ENCODE data around the gene TMEM63B. TPM values are rescaled to one million over a fixed set of nuclear protein-coding genes. Genes with fewer than 3 reads are reported as not detected.

Gene TMEM63B
- total and polyA plus RNA-seq, 5 donors from 2014 or later: 1.3 to 20.5 (median 1.4) TPM

DNA sequence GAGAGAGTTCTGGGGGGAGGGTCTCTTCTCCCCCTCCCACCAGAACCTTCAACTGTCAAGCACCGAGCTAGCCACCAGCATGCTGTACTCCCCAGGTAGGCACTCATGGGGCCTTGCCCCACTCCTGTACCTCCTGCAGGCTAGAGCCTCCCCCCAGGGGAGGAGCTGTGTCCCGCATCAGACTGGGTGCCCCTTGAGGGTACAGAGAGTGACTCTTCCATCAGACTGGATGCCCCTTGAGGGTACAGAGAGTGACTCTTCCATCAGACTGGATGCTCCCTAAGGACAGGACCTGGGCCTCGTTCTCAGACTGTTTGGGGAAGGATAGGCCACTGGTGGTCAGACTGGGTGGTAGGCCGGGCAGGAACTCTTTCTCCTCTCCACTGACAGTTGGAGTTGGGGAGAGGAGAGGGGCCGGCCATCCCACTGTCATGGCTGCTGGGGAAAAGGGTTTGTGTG lies 31.4 kb downstream of the TMEM63B start, which contains the start of gene CAPN11:
Gene CAPN11 (plus strand): TSS at position 51 of the 459 bp plus-strand sequence. CDS start 29 bp downstream, at position 80.
- Mint-ChIP-seq H3K27me3 (peaks cover 14% of the 10 kb centered on the region), H3K4me1 (peaks cover 0 to 5% (median 1%) of the 10 kb centered on the region in 4 donors), H3K9me3 (no peaks in the 10 kb centered on the region), H3K27ac (no peak within 1 kb of the TSS), H3K36me3 (no peaks in the 10 kb centered on the region), H3K4me3 (no peak within 1 kb of the TSS)
- H3K4me1 ChIP-seq (ENCODE audit: control insufficient read depth, insufficient read depth, low read length, poor library complexity, severe bottlenecking): peaks cover 7% of the 10 kb centered on the region
- H3K4me3 ChIP-seq (ENCODE audit: low read depth, low read length): no peak within 1 kb of the TSS
- no peaks in the 10 kb centered on the region for H3K27me3 ChIP-seq (ENCODE audit: control insufficient read depth, insufficient read depth, low read length)
- no peaks in the 10 kb centered on the region for H3K9me3 ChIP-seq (ENCODE audit: control insufficient read depth in 2 of 2, low read length in 2 of 2)
- no peak for ATAC-seq (ENCODE audit: low read depth in 2 of 2)
- no peaks in the 10 kb centered on the region for H3K36me3 ChIP-seq (ENCODE audit: control insufficient read depth, insufficient read depth, low read length)
- DNase-seq: no peak
- H3K27ac ChIP-seq (ENCODE audit: insufficient read depth, low read length, poor library complexity, severe bottlenecking): no peak within 1 kb of the TSS

DNA sequence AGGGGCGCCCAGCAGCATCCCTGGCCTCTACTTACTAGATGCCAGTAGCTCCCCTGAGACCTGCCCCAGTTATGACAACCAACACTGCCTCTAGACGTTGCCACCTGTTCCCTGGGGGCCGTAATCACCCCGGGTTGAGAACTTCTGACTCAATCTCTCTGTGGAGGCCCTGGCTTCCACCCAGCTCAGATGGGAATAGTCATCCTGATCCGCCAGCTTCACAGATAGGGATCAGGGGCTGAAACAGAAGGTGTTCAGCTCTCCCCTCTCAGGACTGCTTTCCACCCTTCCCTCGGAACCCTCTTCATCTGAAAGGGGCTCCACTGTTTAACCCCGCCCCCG lies 34.6 kb downstream of the TMEM63B start:
- no peaks in the 10 kb centered on the region for H3K36me3 Mint-ChIP-seq
- ATAC-seq (ENCODE audit: low read depth in 2 of 2): no peak
- DNase-seq: no peak
- Histone ChIP-seq H3K4me1 (ENCODE audit: control insufficient read depth, insufficient read depth, low read length, poor library complexity, severe bottlenecking) (no peaks in the 10 kb centered on the region), H3K27me3 (ENCODE audit: control insufficient read depth, insufficient read depth, low read length) (no peaks in the 10 kb centered on the region), H3K4me3 (ENCODE audit: low read depth, low read length) (no peak overlapping the region), H3K27ac (ENCODE audit: insufficient read depth, low read length, poor library complexity, severe bottlenecking) (no peak overlapping the region), H3K36me3 (ENCODE audit: control insufficient read depth, insufficient read depth, low read length) (no peaks in the 10 kb centered on the region), H3K9me3 (ENCODE audit: control insufficient read depth in 2 of 2, low read length in 2 of 2) (no peaks in the 10 kb centered on the region)
- peaks cover 29% of the 10 kb centered on the region for H3K27me3 Mint-ChIP-seq
- no peak overlapping the region for H3K27ac Mint-ChIP-seq
- H3K4me3 Mint-ChIP-seq: no peak overlapping the region
- H3K4me1 Mint-ChIP-seq: peaks cover 0 to 2% (median 0%) of the 10 kb centered on the region in 4 donors
- H3K9me3 Mint-ChIP-seq: no peaks in the 10 kb centered on the region

DNA sequence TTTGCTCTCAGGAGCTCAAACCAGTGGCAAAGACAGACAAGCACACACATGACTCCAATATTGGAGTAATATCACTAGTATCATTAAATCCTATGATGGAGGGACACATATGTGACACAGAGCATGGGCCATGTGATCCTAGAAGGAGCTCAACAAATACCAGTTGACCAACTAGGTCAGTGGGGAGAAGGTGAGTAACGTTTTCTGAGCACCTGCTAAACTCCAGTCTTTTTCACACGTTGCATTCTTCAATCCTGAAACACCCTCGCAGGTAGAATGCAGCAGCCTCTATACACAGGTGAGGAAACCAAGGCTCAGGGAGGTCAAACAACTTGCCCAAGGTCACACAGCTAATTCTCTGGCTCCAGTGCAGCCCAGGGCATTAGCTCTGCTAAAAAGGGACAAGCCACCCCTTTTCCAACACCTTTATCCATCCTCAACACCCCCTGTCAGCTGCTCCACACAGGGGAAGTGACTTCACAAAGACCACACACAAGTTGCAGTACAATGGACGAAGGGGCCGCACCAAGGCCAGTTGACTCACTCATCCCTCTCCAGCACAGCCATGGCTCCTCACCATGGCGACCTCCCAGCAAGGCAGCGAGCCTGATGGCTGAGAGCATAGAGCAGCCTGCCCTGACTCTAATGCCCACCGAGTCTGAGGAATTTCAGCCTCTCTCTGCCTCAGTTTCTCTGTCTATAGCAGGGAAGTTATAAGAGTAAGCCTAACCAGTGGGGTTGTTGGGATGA lies 35.7 kb downstream of the TMEM63B start:
- Histone ChIP-seq H3K9me3 (ENCODE audit: control insufficient read depth in 2 of 2, low read length in 2 of 2) (no peaks in the 10 kb centered on the region), H3K36me3 (ENCODE audit: control insufficient read depth, insufficient read depth, low read length) (no peaks in the 10 kb centered on the region), H3K4me1 (ENCODE audit: control insufficient read depth, insufficient read depth, low read length, poor library complexity, severe bottlenecking) (no peaks in the 10 kb centered on the region), H3K27me3 (ENCODE audit: control insufficient read depth, insufficient read depth, low read length) (no peaks in the 10 kb centered on the region), H3K4me3 (ENCODE audit: low read depth, low read length) (no peak overlapping the region), H3K27ac (ENCODE audit: insufficient read depth, low read length, poor library complexity, severe bottlenecking) (no peak overlapping the region)
- Mint-ChIP-seq H3K9me3 (peaks cover 0 to 1% (median 0%) of the 10 kb centered on the region in 7 donors), H3K27me3 (peaks cover 33% of the 10 kb centered on the region), H3K27ac (no peak overlapping the region), H3K4me3 (no peak overlapping the region), H3K36me3 (no peaks in the 10 kb centered on the region), H3K4me1 (peaks cover 0 to 2% (median 0%) of the 10 kb centered on the region in 4 donors)
- ATAC-seq (ENCODE audit: low read depth in 2 of 2) (no peak), DNase-seq (no peak)

DNA sequence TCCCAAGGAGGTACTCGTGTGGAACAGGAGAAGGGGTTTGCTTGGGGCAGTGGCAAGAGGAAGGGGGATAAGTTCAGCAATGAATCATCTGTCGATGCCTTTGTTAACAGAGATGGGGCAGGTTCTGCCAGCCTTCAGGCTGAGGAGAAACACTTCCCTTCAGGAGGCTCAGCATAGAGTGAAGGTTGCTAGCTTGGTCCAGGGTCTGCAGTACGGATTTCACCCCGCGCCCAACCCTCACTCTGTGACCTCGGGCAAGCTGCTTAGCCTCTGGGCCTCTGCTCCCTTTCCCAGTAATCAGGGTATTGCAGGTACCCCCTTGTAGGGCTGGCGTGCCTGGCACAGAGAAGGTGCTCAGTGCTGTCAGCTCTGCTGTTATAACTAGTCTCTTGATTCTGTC lies 38.8 kb downstream of the TMEM63B start:
- no peaks in the 10 kb centered on the region for H3K36me3 ChIP-seq (ENCODE audit: control insufficient read depth, insufficient read depth, low read length)
- Mint-ChIP-seq H3K36me3 (no peaks in the 10 kb centered on the region), H3K4me3 (no peak overlapping the region), H3K4me1 (no peaks in the 10 kb centered on the region), H3K27ac (no peak overlapping the region), H3K27me3 (peaks cover 45% of the 10 kb centered on the region), H3K9me3 (peaks cover 0 to 2% (median 0%) of the 10 kb centered on the region in 7 donors)
- ATAC-seq (ENCODE audit: low read depth in 2 of 2) (no peak), DNase-seq (no peak)
- no peaks in the 10 kb centered on the region for H3K9me3 ChIP-seq (ENCODE audit: control insufficient read depth in 2 of 2, low read length in 2 of 2)
- H3K27ac ChIP-seq (ENCODE audit: insufficient read depth, low read length, poor library complexity, severe bottlenecking): no peak overlapping the region
- H3K27me3 ChIP-seq (ENCODE audit: control insufficient read depth, insufficient read depth, low read length): no peaks in the 10 kb centered on the region
- no peak overlapping the region for H3K4me3 ChIP-seq (ENCODE audit: low read depth, low read length)
- no peaks in the 10 kb centered on the region for H3K4me1 ChIP-seq (ENCODE audit: control insufficient read depth, insufficient read depth, low read length, poor library complexity, severe bottlenecking)

DNA sequence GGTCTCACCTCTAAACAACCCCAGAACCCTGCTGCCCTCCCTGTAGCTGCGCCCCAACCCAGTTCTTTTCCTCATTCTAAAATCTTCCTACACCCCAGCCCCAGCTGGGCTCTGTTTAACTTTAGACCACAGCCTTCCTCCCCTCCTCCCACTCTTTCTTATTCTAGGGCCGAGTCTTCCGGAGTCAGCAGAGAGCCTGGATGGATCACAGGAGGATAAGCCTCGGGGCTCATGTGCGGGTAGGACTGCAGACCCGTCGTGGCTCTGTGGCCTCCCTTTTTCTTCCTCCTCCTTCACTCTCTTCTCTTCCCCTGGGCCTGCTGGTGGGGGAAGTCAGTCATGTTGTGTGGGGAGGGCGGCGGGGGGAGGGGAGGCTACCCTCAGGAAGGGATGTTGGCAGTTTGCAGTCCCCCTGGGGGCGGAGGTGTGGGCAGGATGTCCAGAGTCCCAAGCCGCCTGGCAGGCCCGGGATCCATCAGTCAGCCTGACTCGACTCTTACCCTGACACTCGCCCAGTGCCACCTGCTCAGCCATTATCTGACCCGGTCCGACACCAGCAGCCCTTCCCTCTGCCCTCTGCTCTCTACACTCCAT lies 39.3 kb downstream of the TMEM63B start:
- H3K27me3 ChIP-seq (ENCODE audit: control insufficient read depth, insufficient read depth, low read length): no peaks in the 10 kb centered on the region
- no peaks in the 10 kb centered on the region for H3K36me3 Mint-ChIP-seq
- H3K36me3 ChIP-seq (ENCODE audit: control insufficient read depth, insufficient read depth, low read length): no peaks in the 10 kb centered on the region
- ATAC-seq (ENCODE audit: low read depth in 2 of 2) (no peak), DNase-seq (no peak)
- H3K27me3 Mint-ChIP-seq: peaks cover 42% of the 10 kb centered on the region
- H3K9me3 ChIP-seq (ENCODE audit: control insufficient read depth in 2 of 2, low read length in 2 of 2): no peaks in the 10 kb centered on the region
- peak overlapping the region in 1 of 3 donors; percentile 79 for H3K27ac Mint-ChIP-seq
- no peaks in the 10 kb centered on the region for H3K4me1 ChIP-seq (ENCODE audit: control insufficient read depth, insufficient read depth, low read length, poor library complexity, severe bottlenecking)
- H3K27ac ChIP-seq (ENCODE audit: insufficient read depth, low read length, poor library complexity, severe bottlenecking): no peak overlapping the region
- H3K4me3 ChIP-seq (ENCODE audit: low read depth, low read length): no peak overlapping the region
- no peaks in the 10 kb centered on the region for H3K4me1 Mint-ChIP-seq
- peaks cover 0 to 2% (median 0%) of the 10 kb centered on the region in 7 donors for H3K9me3 Mint-ChIP-seq
- no peak overlapping the region for H3K4me3 Mint-ChIP-seq

DNA sequence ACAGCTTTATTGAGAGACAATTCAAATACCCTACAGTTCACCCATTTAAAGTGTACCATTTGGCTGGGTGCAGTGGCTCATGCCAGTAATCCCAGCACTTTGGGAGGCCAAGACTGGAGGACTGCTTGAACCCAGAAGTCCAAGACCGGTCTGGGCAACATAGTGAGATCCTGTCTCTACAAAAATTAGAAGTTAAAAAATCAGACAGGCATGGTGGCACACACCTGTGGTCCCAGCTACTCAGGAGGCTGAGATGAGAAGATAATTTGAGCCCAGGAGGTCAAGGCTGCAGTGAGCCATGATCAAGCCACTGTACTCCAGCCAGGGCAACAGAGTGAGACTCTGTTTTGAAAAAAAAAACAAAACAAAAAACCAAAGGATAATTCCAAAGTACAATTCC lies 40.2 kb downstream of the TMEM63B start:
- Mint-ChIP-seq H3K4me3 (no peak overlapping the region), H3K27me3 (peaks cover 36% of the 10 kb centered on the region), H3K36me3 (no peaks in the 10 kb centered on the region), H3K27ac (no peak overlapping the region), H3K4me1 (peaks cover 0 to under 1% (median under 1%) of the 10 kb centered on the region in 4 donors), H3K9me3 (peaks cover 0 to 2% (median 0%) of the 10 kb centered on the region in 7 donors)
- no peaks in the 10 kb centered on the region for H3K36me3 ChIP-seq (ENCODE audit: control insufficient read depth, insufficient read depth, low read length)
- no peaks in the 10 kb centered on the region for H3K4me1 ChIP-seq (ENCODE audit: control insufficient read depth, insufficient read depth, low read length, poor library complexity, severe bottlenecking)
- H3K4me3 ChIP-seq (ENCODE audit: low read depth, low read length): no peak overlapping the region
- ATAC-seq (ENCODE audit: low read depth in 2 of 2) (no peak), DNase-seq (no peak)
- no peak overlapping the region for H3K27ac ChIP-seq (ENCODE audit: insufficient read depth, low read length, poor library complexity, severe bottlenecking)
- H3K9me3 ChIP-seq (ENCODE audit: control insufficient read depth in 2 of 2, low read length in 2 of 2): no peaks in the 10 kb centered on the region
- H3K27me3 ChIP-seq (ENCODE audit: control insufficient read depth, insufficient read depth, low read length): no peaks in the 10 kb centered on the region

DNA sequence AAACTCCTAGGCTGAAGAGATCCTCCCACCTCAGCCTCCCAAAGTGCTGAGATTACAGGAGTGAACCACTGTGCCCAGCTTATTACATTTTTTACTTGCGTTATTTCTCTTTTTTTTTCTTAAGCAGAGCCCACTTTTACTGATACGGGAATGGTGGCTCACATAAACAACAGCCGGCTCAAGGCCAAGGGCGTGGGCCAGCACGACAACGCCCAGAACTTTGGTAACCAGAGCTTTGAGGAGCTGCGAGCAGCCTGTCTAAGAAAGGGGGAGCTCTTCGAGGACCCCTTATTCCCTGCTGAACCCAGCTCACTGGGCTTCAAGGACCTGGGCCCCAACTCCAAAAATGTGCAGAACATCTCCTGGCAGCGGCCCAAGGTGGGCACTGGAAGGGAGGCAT lies 41.8 kb downstream of the TMEM63B start:
- Histone ChIP-seq H3K9me3 (ENCODE audit: control insufficient read depth in 2 of 2, low read length in 2 of 2) (no peaks in the 10 kb centered on the region), H3K4me3 (ENCODE audit: low read depth, low read length) (no peak overlapping the region), H3K4me1 (ENCODE audit: control insufficient read depth, insufficient read depth, low read length, poor library complexity, severe bottlenecking) (peaks cover 4% of the 10 kb centered on the region), H3K27me3 (ENCODE audit: control insufficient read depth, insufficient read depth, low read length) (no peaks in the 10 kb centered on the region), H3K36me3 (ENCODE audit: control insufficient read depth, insufficient read depth, low read length) (no peaks in the 10 kb centered on the region), H3K27ac (ENCODE audit: insufficient read depth, low read length, poor library complexity, severe bottlenecking) (no peak overlapping the region)
- ATAC-seq (ENCODE audit: low read depth in 2 of 2): no peak
- H3K9me3 Mint-ChIP-seq: peaks cover 0 to 2% (median 0%) of the 10 kb centered on the region in 7 donors
- H3K4me3 Mint-ChIP-seq: no peak overlapping the region
- H3K4me1 Mint-ChIP-seq: peaks cover 0 to 6% (median 3%) of the 10 kb centered on the region in 4 donors
- H3K36me3 Mint-ChIP-seq: no peaks in the 10 kb centered on the region
- DNase-seq: no peak
- H3K27ac Mint-ChIP-seq: no peak overlapping the region
- peaks cover 31% of the 10 kb centered on the region for H3K27me3 Mint-ChIP-seq

Measured in CD4-positive, CD25-positive, alpha-beta regulatory T cell (primary cell).